ENCODE results near the gene B3GAT3. TPM values are rescaled to one million over a fixed set of nuclear protein-coding genes. Genes with fewer than 3 reads are reported as not detected.

B3GAT3 gene
- total and polyA plus RNA-seq, 10 donors, result 25.2 to 65.7 (median 39.8) TPM

GRCh38 chr11:62612366-62613290, 9.2 kb downstream of the B3GAT3 start, which contains the start of the genes EML3 and ROM1:
EML3 (minus strand) TSS chr11:62612775; CDS start chr11:62612457, 318 bp downstream.
ROM1 (plus strand) TSS chr11:62613257; CDS start chr11:62613282, 25 bp downstream.
- H3K4me1 ChIP-seq, result peaks cover 16 to 75% (median 52%) of the 10 kb centered on the region in 6 donors
- no peak for TF ChIP-seq POLR2A (IDR thresholded peaks at IDR 0.05)
- peak; percentile 56 to 98 (median 95) for TF ChIP-seq CTCF (IDR thresholded peaks at IDR 0.05 in 8 of 11, conservative IDR thresholded peaks at IDR 0.05 in 3 of 11)
- TF ChIP-seq POLR2AphosphoS5 (IDR thresholded peaks at IDR 0.05), result peak; percentile 62 to 85 (median 77)
- H3K27me3 ChIP-seq (replicated peaks in 1 of 7), result no peaks in the 10 kb centered on the region
- 3 to 7% (median 4%) methylated on average over 28 to 91 of the region's 91 CpGs for whole genome bisulfite sequencing, 5 donors
- peaks cover 0 to 70% (median 39%) of the 10 kb centered on the region in 6 donors for H3K36me3 ChIP-seq
- peak within 1 kb of the TSS; percentile 55 to 86 (median 70) for H3K4me3 ChIP-seq
- no peaks in the 10 kb centered on the region for H3K9me3 ChIP-seq
- intact Hi-C loops (cut with DNase I; ENCODE audit: low total_unique reads), result no loop called here
- H3K27ac ChIP-seq, result peak within 1 kb of the TSS; percentile 95 to 99 (median 98)
- DNase-seq, result peak; percentile 98

GRCh38 chr11:62611705-62612365, 10.0 kb downstream of the B3GAT3 start:
- Histone ChIP-seq H3K4me1 (peaks cover 16 to 83% (median 57%) of the 10 kb centered on the region in 6 donors), H3K9me3 (no peaks in the 10 kb centered on the region), H3K27ac (peak overlapping the region; percentile 95 to 99 (median 98)), H3K4me3 (peak overlapping the region; percentile 55 to 86 (median 70)), H3K27me3 (replicated peaks in 1 of 7) (no peaks in the 10 kb centered on the region), H3K36me3 (peaks cover 0 to 70% (median 35%) of the 10 kb centered on the region in 6 donors)
- TF ChIP-seq POLR2AphosphoS5 (IDR thresholded peaks at IDR 0.05) (peak in 2 of 3 donors; percentile 11 to 25), POLR2A (IDR thresholded peaks at IDR 0.05) (no peak), CTCF (IDR thresholded peaks at IDR 0.05 in 8 of 11, conservative IDR thresholded peaks at IDR 0.05 in 3 of 11) (peak in 1 of 11 experiments; percentile 5)
- 1% methylated on average over 34 of the region's 34 CpGs for WGBS, 5 donors
- intact Hi-C loops (cut with DNase I; ENCODE audit: low total_unique reads), result no loop called here
- peak; percentile 84 for DNase-seq

- TF ChIP-seq CTCF (IDR thresholded peaks at IDR 0.05 in 8 of 11, conservative IDR thresholded peaks at IDR 0.05 in 3 of 11) (no peak), POLR2AphosphoS5 (IDR thresholded peaks at IDR 0.05) (no peak), POLR2A (IDR thresholded peaks at IDR 0.05) (no peak)
- peak overlapping the region; percentile 55 to 86 (median 70) for H3K4me3 ChIP-seq
- DNase-seq, result peak; percentile 81
- intact Hi-C loops (cut with DNase I; ENCODE audit: low total_unique reads), result no loop called here
- H3K27me3 ChIP-seq (replicated peaks in 1 of 7), result no peaks in the 10 kb centered on the region
- H3K36me3 ChIP-seq, result peaks cover 0 to 70% (median 33%) of the 10 kb centered on the region in 6 donors
- H3K27ac ChIP-seq, result peak overlapping the region; percentile 95 to 99 (median 98)
- H3K9me3 ChIP-seq, result no peaks in the 10 kb centered on the region
- H3K4me1 ChIP-seq, result peaks cover 16 to 89% (median 57%) of the 10 kb centered on the region in 6 donors
- WGBS, 5 donors, result 64 to 73% (median 69%) methylated on average over 21 to 28 of the region's 28 CpGs
Observed at GRCh38 chr11:62610814-62611704, 10.7 kb downstream of the B3GAT3 start.
